MM.1S (cell line): ENCODE measurements around the gene KRT4.

Experiments
- DNase-seq: peaks from one replicate; pipeline ENCODE4 v3.0.0-alpha.2; 2015
- H2AFZ ChIP-seq: fragments of 300-600 bp; sonication (generic); 2 replicates; pipeline ENCODE4 v1.6.0; 2016; ENCODE audit warnings: antibody characterized with exemption, low read length
- H3F3A ChIP-seq: fragments of 300-600 bp; sonication (generic); 2 replicates; pipeline ENCODE4 v1.6.1; 2016; ENCODE audit warnings: mild to moderate bottlenecking, antibody characterized with exemption, low read length, moderate library complexity, mixed read lengths; ENCODE audit not compliant: insufficient read depth
- H3K27ac ChIP-seq: fragments of 300-600 bp; sonication (generic); 2 replicates; pipeline ENCODE4 v1.5.1; 2016; ENCODE audit warnings: mild to moderate bottlenecking, low read length
- H3K27me3 ChIP-seq: fragments of 300-600 bp; sonication (generic); replicated peaks from 2 replicates; pipeline ENCODE4 v1.6.0; 2016; ENCODE audit warnings: low read length; ENCODE audit not compliant: insufficient read depth
- H3K36me3 ChIP-seq: fragments of 300-600 bp; sonication (generic); replicated peaks from 2 replicates; pipeline ENCODE4 v1.6.1; 2016; ENCODE audit warnings: mild to moderate bottlenecking, low read length, mixed read lengths; ENCODE audit not compliant: insufficient read depth
- H3K4me1 ChIP-seq: fragments of 300-600 bp; sonication (generic); 2 replicates; pipeline ENCODE4 v1.6.1; 2016; ENCODE audit warnings: low read length, mixed read lengths
- H3K4me2 ChIP-seq: fragments of 300-600 bp; sonication (generic); 2 replicates; pipeline ENCODE4 v1.6.0; 2016; ENCODE audit warnings: low read depth, low read length
- H3K4me3 ChIP-seq: fragments of 300-600 bp; sonication (generic); 2 replicates; pipeline ENCODE4 v1.5.1; 2016; ENCODE audit warnings: low read length, mixed read lengths
- H3K79me2 ChIP-seq: fragments of 300-600 bp; sonication (generic); 2 replicates; pipeline ENCODE4 v1.6.1; 2016; ENCODE audit warnings: mixed run types, low read length, mixed read lengths
- H3K9ac ChIP-seq: fragments of 300-600 bp; sonication (generic); 2 replicates; pipeline ENCODE4 v1.6.1; 2016; ENCODE audit warnings: low read length, mixed read lengths
- H3K9me2 ChIP-seq: fragments of 300-600 bp; sonication (generic); replicated peaks from 2 replicates; pipeline ENCODE4 v1.6.1; 2016; ENCODE audit warnings: mild to moderate bottlenecking, low read length, mixed read lengths; ENCODE audit not compliant: insufficient read depth
- H3K9me3 ChIP-seq: fragments of 300-600 bp; sonication (generic); replicated peaks from 2 replicates; pipeline ENCODE4 v1.6.1; 2016; ENCODE audit warnings: mild to moderate bottlenecking, low read length, mixed read lengths; ENCODE audit not compliant: insufficient read depth
- H4K20me1 ChIP-seq: fragments of 300-600 bp; sonication (generic); 2 replicates; pipeline ENCODE4 v1.6.1; 2016; ENCODE audit warnings: mild to moderate bottlenecking, low read length, moderate library complexity, mixed read lengths; ENCODE audit not compliant: insufficient read depth
- CTCF ChIP-seq: fragments of 300-600 bp; sonication (generic); IDR thresholded peaks from 2 replicates; pipeline ENCODE4 v1.5.1; 2016; ENCODE audit warnings: antibody characterized with exemption, low read length, mixed read lengths
- EZH2 ChIP-seq: fragments of 300-600 bp; sonication (generic); optimal IDR thresholded peaks from 2 replicates; pipeline ENCODE3; 2017; ENCODE audit warnings: low read depth, mild to moderate bottlenecking, antibody characterized with exemption, low read length, mixed read lengths
- EZH2phosphoT487 ChIP-seq: fragments of 300-600 bp; sonication (generic); IDR thresholded peaks from 2 replicates; pipeline ENCODE4 v1.6.1; 2018; ENCODE audit warnings: antibody characterized with exemption, low read length

Gene KRT4

GRCh38 chr12:52807544-52808470 lies 6.1 kb downstream of the KRT4 start:
- Histone ChIP-seq H3K4me2 (no peak overlapping the region), H3K27ac (no peak overlapping the region), H3K9ac (no peak overlapping the region), H3K27me3 (peaks cover 73% of the 10 kb centered on the region), H4K20me1 (no peaks in the 10 kb centered on the region), H3K9me3 (no peaks in the 10 kb centered on the region), H3K4me1 (no peaks in the 10 kb centered on the region), H2AFZ (no peak overlapping the region), H3K4me3 (no peak overlapping the region), H3K9me2 (no peaks in the 10 kb centered on the region), H3K79me2 (no peaks in the 10 kb centered on the region), H3F3A (no peaks in the 10 kb centered on the region), H3K36me3 (no peaks in the 10 kb centered on the region)
- TF ChIP-seq CTCF (no peak), EZH2phosphoT487 (no peak), EZH2 (no peak)
- no peak for DNase-seq

- no peaks in the 10 kb centered on the region for H3K9me3 ChIP-seq
- TF ChIP-seq EZH2phosphoT487 (no peak), CTCF (no peak), EZH2 (no peak)
- H3K9ac ChIP-seq, result no peak overlapping the region
- H3K4me2 ChIP-seq, result no peak overlapping the region
- no peak overlapping the region for H2AFZ ChIP-seq
- no peaks in the 10 kb centered on the region for H3K4me1 ChIP-seq
- no peaks in the 10 kb centered on the region for H4K20me1 ChIP-seq
- no peaks in the 10 kb centered on the region for H3F3A ChIP-seq
- H3K36me3 ChIP-seq, result no peaks in the 10 kb centered on the region
- no peaks in the 10 kb centered on the region for H3K9me2 ChIP-seq
- H3K27me3 ChIP-seq, result peaks cover 73% of the 10 kb centered on the region
- no peak overlapping the region for H3K27ac ChIP-seq
- DNase-seq, result no peak
- no peaks in the 10 kb centered on the region for H3K79me2 ChIP-seq
- H3K4me3 ChIP-seq, result no peak overlapping the region
Observed at GRCh38 chr12:52806821-52807543, 6.9 kb downstream of the KRT4 start.

- H3K9ac ChIP-seq, result no peak overlapping the region
- H3K4me1 ChIP-seq, result no peaks in the 10 kb centered on the region
- no peak for TF ChIP-seq EZH2phosphoT487
- TF ChIP-seq CTCF, result no peak
- TF ChIP-seq EZH2, result no peak
- H3K36me3 ChIP-seq, result no peaks in the 10 kb centered on the region
- peaks cover 71% of the 10 kb centered on the region for H3K27me3 ChIP-seq
- DNase-seq, result no peak
- no peak overlapping the region for H3K27ac ChIP-seq
- H3K9me3 ChIP-seq, result no peaks in the 10 kb centered on the region
- H3K4me2 ChIP-seq, result no peak overlapping the region
- no peaks in the 10 kb centered on the region for H3K79me2 ChIP-seq
- no peak overlapping the region for H3K4me3 ChIP-seq
- H3F3A ChIP-seq, result no peaks in the 10 kb centered on the region
- no peaks in the 10 kb centered on the region for H3K9me2 ChIP-seq
- H4K20me1 ChIP-seq, result no peaks in the 10 kb centered on the region
- H2AFZ ChIP-seq, result no peak overlapping the region
Observed at GRCh38 chr12:52806169-52806811, 7.6 kb downstream of the KRT4 start.
